Skeletal muscle cell (primary cell): ENCODE results near the gene ZNF653.
A peak's percentile ranks its signal among the peaks of the same experiment; 100 is the strongest.

Source experiments
- DNase-seq: peaks from one replicate; pipeline ENCODE4 v3.0.0-alpha.2; 2010; ENCODE audit warnings: low read depth
- H3K4me3 ChIP-seq: 2 replicates; pipeline ENCODE4 v1.5.1; 2011; ENCODE audit warnings: low read depth, mild to moderate bottlenecking, control low read depth, low read length, moderate library complexity

The ZNF653 gene

DNA sequence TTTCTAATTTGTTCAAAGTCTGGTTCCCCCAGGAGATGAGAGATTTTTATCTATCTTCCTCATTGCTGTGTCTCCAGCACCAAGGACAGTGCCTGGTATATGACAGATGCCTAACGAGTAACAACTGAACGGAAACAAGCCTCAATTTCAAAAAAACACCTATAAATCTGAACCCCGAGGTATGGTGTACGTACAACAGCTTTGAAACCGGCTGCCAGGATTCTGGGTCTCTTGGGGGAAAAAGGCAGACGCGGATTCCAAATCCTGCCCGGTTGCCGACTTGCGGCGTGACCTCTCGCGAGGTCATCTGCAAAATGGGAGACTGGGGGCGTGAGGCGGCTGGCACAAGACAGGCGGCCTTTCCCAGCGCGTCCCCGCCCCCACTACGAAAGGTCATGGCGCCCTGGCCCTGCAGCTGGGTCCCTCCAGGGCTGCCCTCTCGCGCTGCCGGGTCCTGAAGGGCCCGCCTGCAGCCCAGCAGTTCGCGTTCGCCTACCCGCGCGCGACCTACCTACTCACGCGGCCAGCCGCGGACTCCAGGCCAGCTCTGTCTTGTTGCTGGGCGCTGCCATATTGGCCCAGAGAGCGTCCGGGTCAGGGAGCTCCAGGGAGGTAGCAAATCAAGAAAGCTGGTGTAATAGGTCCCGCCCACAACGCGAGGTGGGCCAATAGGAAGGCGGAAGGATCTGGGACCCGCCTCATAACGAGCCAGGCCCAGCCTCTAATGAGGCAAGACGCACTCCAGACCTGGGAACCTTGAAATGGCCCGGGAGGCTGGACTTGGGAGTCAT lies 23.1 kb upstream of the ZNF653 start, which contains the start of gene ECSIT:
ECSIT (minus strand) TSS at position 584 of the 791 bp plus-strand sequence. CDS start 9,964 bp downstream, outside the sequence.
- peak; percentile 92 for DNase-seq
- H3K4me3 ChIP-seq: peak within 1 kb of the TSS; percentile 85

DNA sequence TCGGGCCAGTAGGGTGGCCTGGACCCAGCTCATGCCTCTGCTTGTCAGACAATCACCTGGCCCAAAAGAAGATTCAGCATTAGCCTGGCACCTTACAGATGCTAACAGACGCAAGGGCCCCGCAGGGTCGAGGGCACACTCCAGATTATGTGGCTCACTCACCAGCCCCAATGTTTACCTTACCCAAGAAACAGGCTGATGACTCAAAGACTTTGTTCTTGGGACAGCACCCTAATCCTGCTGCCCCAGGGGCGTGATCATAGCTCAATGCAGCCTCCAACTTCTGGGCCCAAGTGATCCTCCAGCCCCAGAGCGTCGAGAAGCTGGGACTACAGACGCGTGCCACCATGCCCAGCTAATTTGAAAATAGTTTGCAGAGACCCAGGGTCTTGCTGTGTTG lies 13.5 kb upstream of the ZNF653 start:
- no peak for DNase-seq
- H3K4me3 ChIP-seq: no peak overlapping the region

DNA sequence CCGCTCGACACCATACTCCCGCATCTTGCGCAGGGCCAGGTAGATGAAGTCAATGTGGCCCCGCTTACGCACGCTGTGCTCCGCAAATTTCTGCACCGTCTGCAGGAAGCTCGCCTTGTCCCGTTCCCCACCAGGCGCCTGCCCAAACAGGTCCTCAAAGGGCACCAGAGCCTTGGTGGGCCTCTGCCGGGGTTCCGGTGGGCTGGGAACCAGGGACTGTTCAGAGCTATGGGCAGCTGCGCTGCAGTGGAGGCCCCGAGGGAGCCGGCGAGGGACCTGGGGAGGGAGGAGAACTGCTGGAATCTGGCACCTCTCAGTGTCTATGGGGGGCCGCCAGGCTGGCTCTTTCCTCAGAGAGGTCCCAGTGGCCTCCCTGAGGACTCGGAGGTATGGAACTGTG lies 8.3 kb upstream of the ZNF653 start:
- H3K4me3 ChIP-seq: no peak overlapping the region
- no peak for DNase-seq

DNA sequence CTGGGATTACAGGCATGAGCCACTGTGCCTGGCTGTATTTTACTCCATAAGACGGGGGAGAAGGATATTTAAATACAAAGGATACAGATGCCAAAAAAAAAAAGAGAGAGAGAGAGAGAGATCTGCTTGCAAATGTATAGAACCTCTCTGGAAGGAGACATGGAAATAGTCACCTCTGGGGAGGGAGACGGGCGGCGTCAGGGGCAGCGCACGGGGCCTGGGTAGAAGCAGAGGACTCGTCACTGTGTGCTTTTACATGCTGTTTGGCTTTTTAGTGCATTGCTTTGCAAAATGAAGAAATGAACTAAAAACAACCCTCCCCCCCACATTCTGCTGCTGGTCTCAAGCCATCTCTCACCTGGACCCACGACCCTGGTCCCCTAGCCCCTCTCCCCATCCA lies 4.8 kb upstream of the ZNF653 start:
- no peak overlapping the region for H3K4me3 ChIP-seq
- no peak for DNase-seq

DNA sequence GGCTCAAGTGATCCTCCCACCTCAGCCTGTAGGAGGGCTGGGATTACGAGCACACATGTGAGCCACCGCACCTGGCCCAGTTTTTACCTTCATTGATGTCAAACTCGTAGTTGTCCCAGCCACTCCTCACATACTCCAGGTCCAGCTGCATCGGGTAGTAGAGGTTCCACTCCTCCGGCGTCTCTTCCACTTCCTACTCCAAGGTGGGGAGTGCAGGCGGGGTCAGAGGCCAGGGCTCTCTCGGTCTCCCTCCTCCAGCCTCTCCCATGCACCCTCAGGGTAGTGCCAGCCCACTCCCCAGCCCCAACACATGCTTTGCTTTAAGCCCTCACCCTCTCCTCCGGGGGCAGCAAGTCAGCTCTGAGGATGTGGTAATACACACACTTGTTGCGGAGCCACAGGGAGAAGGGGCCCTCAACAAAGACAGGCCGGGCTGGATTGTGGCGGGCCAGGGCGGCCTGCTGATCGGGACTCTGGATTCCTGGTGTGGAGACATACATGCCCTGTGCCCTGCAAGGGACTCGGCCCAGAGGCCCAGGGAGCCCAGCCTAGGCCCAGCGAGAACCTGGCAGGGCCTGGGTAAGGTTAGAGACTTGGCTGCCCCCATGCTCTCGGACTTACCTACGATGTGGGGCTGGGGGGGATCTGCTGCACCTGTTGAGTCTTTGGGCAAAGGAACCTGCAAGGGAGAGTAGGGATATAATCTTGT lies 1.9 kb upstream of the ZNF653 start:
- no peak for DNase-seq
- H3K4me3 ChIP-seq: no peak overlapping the region

DNA sequence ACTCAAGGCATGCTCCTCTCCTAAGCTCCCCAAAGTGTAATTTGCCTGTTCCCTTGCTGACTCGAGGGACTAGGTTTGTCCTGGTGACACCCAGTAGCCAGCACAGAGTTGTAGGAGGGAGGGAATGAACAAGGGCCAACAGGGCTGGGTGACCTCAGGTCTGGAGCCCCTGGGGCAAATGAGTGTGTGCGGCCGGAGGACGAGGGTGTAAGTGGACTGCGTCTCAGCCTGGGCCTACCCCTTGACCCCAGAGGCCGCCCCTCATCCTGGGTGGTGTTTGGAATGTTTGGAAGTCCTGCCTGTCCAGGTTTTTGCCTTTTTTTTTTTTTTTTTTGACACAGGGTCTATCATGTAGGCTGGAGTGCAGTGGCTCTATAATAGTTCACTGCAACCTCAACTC lies 1.3 kb upstream of the ZNF653 start:
- H3K4me3 ChIP-seq: no peak overlapping the region
- DNase-seq: no peak

DNA sequence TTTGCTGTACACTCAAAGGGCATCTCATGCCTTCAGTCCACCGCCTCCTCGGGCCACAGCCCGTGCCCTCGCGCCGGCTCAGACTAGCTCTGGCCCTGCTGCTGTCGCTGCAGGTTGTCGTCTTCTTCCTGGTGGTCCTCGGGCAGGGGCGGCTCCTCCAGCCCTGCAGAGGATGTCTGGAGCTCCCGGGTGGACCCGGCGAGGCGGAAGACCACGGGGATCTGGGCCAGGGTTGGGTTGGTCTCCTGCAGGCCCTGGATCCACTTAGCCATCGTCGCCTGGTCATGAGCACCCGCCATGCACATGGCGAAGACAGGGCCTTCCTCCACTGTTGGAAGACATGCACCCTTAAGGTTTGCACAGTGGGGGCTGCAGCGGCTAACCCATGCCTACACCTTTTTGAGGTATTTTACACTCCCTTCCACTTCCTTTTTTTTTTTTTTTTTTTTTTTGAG lies 489 bp upstream of the ZNF653 start:
- H3K4me3 ChIP-seq: peak overlapping the region; percentile 73
- no peak for DNase-seq

DNA sequence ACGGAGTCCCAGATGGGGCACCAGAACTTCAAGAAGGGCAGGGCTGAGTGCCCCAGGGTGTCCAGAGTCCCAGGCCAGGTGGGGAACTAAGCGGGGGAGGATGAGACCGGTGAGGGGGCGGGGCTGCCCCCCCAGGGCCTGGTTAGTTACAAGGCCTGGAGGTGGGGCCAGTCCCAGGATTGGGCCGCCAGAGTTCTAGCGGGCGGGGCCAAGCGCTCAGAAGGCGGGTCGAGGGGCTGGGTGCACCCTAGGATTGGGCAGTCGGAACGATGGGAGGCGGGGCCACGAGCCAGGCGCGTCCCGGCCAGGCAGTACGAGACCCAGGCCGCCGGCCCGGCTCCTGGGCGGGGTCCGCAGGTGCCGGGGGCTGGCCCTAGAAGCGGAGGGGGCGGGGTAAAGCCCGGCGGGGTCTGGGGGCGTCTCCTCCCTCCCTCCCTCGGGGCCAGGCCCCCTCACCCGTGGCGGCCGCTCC lies 571 bp downstream of the ZNF653 start:
- DNase-seq: peak; percentile 79
- peak overlapping the region; percentile 73 for H3K4me3 ChIP-seq

DNA sequence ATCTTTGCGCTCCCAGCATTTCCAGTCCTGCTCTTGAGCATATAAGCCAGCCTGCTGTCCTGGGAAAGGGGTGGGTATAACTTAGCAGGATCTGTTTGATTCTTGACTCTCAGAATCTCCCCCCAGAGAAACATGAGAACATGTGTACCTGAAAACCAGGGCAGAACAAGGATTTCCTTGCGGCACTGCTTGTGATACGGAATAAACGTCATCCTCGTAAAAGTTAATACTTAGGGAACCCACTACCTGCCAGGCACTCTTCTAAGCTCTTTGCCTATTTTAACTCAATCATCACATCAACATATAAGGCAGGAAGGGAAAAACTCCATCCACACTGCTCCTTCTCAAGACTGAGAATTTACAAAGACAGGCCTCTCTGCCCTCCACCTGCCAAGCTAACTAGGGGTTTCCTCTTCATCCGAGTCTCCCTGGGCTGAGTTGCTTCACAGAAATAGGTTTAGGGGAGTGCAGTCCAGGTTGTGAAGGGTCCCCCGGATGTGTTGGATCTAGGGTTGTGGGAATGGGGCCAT lies 1.1 kb downstream of the ZNF653 start:
- no peak for DNase-seq
- H3K4me3 ChIP-seq: peak overlapping the region; percentile 73

DNA sequence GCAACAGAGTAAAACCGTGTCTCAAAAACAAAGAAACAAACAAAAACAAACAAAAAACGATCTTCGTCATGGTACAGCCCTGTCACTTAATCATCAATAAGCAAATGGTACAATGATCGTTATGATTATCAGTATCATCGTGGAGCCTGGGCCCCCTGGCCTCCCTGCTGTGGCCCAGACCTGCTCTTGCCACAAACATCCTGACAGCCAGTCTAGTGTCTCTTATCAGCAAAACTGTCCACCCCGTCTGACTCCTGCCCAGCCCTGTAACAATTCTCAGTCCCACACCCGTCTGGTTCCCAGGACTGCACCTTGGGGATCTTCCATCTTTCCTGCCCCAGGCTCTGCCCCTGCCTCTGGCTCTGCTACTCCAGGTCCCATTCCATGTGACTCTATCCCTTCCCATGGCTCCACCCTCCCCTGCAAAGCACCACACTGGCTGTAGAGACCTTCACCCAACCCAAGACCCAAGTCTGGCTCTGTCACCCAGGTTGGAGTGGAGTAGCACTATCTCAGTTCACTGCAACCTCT lies 5.7 kb downstream of the ZNF653 start:
- no peak for DNase-seq
- H3K4me3 ChIP-seq: no peak overlapping the region

DNA sequence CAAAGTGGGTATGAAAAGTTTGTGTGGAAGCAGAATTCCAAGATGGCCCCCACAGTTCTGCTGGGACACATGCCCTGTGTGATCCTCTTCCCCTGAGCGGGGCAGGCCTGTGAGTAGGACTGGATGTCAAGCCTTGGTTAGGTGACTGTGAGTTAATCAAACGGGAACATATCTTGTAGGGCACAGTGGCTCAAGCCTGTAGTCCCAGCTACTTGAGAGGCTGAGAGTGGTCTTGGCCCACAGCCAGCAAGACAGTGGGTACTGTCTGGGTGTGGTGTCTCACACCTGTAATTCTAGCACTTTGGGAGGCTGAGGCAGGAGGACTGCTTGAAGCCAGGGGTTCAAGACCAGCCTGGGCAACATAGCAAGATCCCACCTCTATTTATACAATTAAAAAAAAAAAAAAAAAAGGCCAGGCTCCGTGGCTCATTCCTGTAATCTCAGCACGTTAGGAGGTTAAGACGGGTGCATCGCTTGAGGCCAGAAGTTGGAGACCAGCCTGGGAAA lies 6.4 kb downstream of the ZNF653 start:
- no peak for DNase-seq
- H3K4me3 ChIP-seq: no peak overlapping the region

DNA sequence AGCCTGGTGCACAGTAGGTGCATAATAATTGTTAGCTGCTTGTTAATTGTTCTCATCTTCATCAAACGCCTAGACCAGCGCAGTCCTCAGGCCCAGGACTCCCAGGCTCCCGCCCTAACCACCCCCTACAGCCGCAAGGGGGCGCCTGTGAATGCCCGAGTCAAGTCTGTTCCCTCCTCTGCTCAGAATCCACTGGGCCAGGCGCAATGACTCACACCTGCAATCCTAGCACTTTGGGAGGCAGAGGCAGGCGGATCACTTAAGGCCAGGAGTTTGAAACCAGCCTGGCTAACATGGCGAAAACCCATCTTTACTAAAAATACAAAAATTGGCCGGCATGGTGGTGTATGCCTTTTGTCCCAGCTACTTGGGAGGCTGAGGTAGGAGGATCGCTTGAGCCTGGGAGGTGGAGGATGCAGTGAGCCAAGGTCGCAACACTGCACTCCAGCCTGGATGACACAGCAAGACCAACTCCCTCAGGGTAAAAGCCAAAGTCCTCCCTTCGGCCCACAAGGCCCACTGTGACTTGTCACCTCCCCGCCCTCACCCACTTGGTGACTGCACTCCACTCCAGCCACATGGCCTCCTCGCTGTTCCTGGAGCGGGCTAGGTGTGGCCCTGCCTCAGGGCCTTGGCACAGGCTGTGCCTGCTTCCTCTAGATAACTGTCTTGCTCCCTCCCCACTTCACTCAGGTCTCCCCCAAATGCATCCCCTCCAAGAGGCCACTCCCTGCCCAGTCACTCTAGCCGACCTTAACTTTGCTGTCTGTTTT lies 9.1 kb downstream of the ZNF653 start:
- no peak overlapping the region for H3K4me3 ChIP-seq

DNA sequence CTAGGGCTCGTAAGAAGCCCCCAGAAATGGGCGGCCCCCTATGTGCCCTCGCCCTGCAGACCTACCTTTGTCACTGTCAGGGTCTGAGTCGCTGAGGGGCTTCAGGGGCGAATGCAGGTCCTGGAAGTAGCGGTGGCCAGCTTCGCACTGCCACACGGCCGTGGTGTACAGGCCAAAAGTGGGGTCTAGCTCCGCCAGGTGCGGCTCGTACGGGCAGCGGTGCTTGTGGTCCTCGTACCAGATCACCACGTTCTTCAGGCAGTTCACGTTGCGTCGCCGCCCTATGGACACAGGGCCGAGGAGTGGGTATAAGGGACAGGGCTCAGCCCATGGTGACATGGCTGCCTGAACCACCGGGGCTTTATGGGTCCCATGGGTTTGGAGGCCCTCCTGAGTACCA lies 9.8 kb downstream of the ZNF653 start:
- H3K4me3 ChIP-seq: no peak overlapping the region

More for the DNA sequence above, 9.1 kb downstream of the ZNF653 start:
- DNase-seq: peak; percentile 29

DNA sequence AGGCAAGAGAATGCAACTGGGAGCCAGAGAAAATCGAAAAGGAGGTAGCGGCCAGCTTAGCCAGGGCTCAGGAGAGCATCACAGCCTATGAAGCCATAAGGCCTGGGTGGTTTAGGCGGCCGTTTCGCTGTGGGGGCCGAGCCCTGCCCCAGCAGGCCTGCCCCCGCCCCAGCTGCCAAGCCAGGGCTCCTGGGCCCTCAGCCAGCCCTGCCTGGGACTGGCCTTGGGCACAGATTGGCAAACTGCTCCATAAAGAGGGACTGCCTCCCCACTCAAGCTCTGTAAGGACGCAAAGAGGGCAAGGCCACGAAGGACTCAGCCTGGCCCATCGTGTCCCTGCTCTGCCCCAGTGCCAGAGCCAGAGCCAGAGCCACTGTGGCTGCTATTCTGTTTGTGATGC lies 10.2 kb downstream of the ZNF653 start:
- DNase-seq: no peak
- no peak overlapping the region for H3K4me3 ChIP-seq

More for the DNA sequence above, 9.8 kb downstream of the ZNF653 start:
- DNase-seq: no peak

DNA sequence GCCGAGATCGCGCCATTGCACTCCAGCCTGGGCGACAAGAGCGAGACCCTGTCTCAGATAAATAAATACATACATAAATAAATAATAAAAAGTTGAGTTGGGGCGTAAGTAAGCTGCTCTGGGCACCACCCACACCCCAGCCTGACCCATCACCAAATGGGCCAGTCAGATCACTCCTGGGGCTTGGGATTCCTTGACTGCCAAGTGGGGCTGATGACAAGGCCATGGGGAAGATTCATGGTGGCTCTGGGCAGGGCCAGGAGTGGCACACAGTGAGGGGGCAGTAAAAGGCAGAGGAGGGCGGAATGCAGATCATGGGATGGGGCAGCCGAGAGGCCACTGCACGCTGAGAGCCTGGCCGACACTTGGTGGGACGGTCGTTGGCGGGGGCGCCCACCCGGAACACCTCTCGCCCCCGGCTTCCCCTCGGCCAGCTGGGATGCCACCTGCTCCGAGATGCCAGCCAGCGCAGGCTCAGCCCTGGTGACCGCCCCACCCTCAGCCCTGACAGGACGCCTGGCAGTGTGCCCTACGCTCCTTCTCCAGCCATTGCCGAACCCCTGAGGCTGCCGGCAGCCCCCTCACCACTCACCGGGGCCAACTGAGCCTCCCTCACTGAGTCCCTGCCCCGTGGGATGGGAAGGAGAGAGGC lies 10.9 kb downstream of the ZNF653 start:
- no peak overlapping the region for H3K4me3 ChIP-seq

DNA sequence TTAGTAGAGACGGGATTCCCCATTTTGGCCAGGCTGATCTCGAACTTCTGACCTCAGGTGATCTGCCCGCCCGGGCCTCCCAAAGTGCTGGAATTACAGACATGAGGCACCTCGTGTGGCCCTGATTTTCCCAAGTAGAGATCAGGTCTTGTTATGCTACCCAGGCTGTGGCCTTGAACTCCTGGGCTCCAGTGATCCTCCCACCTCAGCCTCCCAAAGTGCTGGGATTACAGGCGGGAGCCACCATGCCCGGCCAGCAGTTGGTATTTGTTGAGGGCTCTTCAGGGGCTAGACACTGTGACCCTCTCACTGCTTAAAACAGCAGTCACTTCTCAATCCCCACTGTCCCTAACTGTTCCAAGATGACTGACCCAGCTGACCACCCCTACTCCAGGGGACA lies 16.3 kb downstream of the ZNF653 start:
- DNase-seq: no peak
- no peak overlapping the region for H3K4me3 ChIP-seq

More for the DNA sequence above, 10.9 kb downstream of the ZNF653 start:
- DNase-seq: no peak

DNA sequence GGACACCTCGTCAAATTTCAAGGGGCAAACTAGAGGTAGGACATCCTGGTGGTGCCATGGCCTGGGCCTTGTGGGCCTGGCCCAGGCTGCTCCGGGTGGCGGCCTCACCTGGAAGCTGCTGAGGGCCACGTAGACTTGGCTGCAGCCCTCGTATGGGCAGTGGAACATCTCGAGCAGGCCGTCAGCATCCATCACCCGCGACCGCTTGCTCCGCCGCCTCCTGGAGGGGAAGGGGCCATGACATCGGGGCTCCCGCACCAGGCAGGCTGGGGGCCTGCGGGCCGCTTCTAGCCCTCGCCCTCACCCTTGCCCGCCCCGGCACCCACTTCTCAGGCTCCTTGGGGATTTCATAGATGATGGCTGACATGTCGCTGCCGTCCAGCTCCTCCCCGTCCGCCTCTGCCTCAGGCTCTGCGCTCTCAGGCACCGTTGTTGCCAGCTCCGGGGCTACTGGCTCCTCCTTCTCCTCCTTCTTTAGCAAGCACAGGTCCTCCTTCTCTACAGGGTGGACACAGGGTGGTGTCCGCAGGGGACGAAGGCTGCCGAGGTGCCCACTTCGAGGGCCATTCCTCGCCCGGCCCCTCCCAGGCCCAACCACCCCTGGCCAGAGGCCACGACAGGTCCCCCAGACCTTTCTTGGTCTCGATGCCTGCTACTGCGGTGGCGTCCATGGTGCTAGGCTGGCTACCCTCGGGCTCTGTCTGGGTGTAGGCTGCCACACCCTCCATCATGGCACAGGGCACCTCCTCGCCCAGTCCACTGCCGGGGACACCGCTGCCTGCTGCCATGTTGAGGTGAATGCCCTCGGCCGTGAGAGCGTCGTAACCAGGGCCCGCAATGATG lies 18.8 kb downstream of the ZNF653 start:
- no peak overlapping the region for H3K4me3 ChIP-seq
- DNase-seq: no peak
